HuH-7 (cell line): Measurements from ENCODE around the gene MME.
"Not testable (repeated sequence)": the region's sequence is repeated elsewhere in the genome, so short reads cannot be mapped to it uniquely, and the experiment has no call there.

Experiments
- DNase-seq: peaks from one replicate; pipeline ENCODE4 v3.0.0; 2011; ENCODE audit warnings: low spot score

MME gene

GRCh38 chr3:155084567-155084966 lies 4.4 kb downstream of the MME start:
- DNase-seq: no peak

- no peak for DNase-seq
Observed at GRCh38 chr3:155086051-155086450, 5.9 kb downstream of the MME start.

DNA sequence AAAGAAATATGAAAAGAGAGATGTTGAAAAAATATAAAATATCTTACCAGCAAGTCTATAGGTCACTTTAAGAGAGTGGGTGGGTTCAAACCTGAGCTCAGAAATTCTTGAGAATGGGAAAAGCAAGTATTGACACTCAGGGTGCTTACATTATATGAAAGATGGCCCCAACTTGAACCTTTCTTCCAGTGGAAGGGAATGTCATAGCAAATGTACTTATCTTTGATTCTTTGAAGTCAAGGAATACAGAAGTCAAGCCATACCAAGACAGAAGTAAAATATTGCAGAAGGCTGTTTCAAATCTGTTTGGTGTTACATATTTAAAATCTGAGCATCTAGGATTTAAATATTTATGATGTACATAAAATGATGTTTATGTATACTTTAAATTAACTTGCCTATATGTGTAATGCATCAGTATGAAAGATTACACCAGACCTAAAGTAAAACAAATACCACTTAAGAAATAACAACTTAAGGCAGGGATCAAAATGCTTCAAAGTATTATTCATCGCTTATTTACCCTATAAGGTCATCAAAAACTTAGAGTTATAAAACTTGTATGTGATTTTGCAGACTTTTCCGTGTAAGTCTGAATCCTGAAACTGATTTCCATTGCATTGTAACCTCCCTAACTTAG lies 8.7 kb downstream of the MME start:
- no peak for DNase-seq

- no peak for DNase-seq
Observed at GRCh38 chr3:155089495-155089894, 9.4 kb downstream of the MME start.

DNA sequence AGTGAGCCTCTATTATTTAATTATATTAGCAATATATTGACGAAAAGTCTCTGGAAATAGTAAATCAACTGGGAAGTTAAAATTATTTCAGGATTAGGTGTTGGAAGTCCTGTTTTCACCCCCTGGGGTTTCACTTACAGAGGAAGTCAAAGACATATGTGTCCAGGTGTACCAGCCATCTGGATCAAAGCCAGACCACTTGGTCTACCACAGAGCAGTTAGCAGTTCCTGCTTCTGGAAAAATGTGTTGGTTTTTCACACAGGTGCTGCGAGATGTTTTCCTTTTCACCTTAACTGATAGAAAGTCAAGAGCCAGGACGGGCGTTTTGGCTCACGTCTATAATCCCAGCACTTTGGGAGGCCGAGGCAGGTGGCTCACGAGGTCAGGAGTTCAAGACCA lies 13.1 kb downstream of the MME start:
- no peak for DNase-seq

DNA sequence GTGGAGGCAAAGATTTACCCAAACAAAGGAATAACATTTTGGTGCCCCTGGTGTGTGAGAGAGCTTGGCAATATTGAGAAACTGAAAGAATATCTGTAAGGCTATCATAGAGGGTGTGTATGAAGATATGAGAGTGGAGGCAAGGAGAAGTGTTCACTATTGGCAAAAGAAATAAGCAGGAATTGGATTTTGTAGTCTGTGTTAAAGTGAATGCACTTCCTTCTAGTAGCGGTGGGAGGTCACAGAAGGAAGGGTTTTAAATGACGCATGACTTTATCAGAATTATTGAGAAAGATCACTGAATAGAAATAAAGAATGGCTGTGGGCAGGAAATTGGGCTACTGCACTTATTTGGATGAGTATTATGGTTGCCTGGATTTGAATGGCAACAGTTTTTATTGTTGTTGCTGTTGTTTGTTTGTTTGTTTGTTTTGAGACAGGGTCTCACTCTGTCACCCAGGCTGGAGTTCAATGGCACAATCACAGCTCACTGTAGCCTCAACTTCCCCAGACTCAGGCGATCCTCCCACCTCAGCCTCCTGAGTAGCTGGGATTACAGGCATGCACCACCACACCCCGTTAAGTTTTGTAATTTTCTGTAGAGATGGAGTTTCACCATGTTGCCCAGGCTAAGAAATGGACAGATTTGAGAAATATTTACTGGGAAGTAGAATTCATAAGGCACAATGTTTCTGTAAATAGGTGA lies 16.3 kb downstream of the MME start:
- DNase-seq: no peak

GRCh38 chr3:155097009-155097349 lies 16.9 kb downstream of the MME start:
- no peak for DNase-seq

DNA sequence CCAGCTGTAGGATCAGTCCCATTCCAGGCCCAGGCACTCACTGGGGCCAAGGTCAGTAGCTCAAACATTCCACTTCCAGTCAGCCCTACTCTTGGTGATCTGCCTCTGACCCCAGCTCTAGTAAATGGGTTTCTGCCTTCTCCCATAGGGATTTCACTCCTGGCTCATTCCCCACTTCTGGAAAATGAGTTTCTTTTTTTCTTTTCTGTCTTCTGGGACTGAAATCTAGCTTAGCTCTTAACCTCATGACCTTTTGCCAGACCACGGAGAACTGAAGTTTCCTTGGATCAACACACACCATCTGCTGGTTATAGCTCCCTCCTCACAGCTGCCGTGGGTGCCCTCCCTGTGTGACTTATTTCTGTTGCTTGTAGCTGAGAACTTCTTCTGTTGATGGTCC lies 21.3 kb downstream of the MME start:
- DNase-seq: no peak

- no peak for DNase-seq
Observed at GRCh38 chr3:155102329-155102728, 22.2 kb downstream of the MME start.

GRCh38 chr3:155103686-155104085 lies 23.6 kb downstream of the MME start:
- no peak for DNase-seq

DNA sequence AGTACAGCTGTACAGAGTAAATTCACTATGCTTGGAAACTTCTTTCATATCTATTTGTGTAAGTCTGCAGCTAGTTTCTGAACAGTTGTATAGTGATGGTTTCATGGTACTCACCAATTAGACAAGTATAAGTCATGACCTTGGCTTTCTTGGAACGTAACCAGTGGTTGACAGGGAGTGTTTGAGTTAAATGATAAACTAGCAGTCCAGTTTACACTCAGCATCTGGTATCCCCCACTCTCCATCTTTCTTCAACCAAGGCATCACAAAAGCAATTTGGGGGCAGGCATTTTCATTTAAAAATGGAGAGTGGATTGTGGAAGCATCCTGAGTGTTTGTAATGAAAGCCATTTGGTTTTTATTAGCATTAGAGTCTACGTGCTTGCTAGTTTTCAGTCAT lies 26.0 kb downstream of the MME start:
- no peak for DNase-seq

- DNase-seq: no peak
Observed at GRCh38 chr3:155110022-155110421, 29.9 kb downstream of the MME start.

- DNase-seq: no peak
Observed at GRCh38 chr3:155110996-155111901, 31.1 kb downstream of the MME start.

- DNase-seq: no peak
Observed at GRCh38 chr3:155111971-155112370, 31.9 kb downstream of the MME start.

GRCh38 chr3:155112661-155113389 lies 32.7 kb downstream of the MME start:
- no peak for DNase-seq

DNA sequence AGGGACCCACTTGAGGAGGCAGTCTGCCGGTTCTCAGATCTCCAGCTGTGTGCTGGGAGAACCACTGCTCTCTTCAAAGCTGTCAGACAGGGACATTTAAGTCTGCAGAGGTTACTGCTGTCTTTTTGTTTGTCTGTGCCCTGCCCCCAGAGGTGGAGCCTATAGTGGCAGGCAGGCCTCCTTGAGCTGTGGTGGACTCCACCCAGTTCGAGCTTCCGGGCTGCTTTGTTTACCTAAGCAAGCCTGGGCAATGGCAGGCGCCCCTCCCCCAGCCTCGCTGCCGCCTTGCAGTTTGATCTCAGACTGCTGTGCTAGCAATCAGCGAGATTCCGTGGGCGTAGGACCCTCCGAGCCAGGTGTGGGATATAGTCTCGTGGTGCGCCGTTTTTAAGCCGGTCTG lies 44.6 kb downstream of the MME start:
- DNase-seq: not testable (repeated sequence)

DNA sequence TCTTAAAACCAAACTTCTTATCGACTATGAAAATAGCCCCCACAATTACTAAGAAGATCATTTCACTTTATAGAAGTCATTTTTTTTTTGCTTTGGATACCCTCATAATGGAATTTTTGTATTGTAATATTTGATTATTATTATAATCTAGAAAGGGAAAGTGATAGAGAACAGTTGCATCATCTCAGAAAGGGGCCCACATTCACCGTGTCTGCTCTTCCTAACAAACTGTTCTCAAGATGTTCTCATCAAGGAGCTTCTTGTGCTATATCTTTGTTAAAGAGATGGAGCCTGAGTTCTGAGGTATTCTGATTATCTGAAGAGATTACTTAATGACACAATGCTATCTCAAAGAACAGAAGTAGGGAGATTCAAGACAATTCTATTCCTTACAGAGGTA lies 49.3 kb downstream of the MME start:
- DNase-seq: no peak

GRCh38 chr3:155130001-155130400 lies 49.9 kb downstream of the MME start:
- no peak for DNase-seq

- DNase-seq: no peak
Observed at GRCh38 chr3:155131104-155131503, 51.0 kb downstream of the MME start.

GRCh38 chr3:155134311-155134710 lies 54.2 kb downstream of the MME start:
- not testable (repeated sequence) for DNase-seq

DNA sequence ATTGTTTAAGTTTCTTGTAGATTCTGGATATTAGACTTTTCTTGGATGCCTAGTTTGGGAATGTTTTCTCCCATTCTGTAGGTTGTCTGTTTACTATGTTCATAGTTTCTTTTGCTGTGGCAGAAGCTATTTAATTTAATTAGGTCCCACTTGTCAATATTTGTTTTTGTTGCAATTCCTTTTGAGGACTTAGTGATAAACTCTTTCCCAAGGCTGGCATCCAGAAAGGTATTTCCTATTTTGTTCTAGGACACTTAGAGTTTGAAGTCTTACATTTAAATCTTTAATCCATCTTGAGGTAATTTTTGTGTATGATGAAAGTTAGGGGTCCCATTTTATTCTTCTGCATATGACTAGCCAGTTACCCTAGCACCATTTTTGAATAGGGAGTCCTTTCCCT lies 54.9 kb downstream of the MME start:
- DNase-seq: no peak

- DNase-seq: no peak
Observed at GRCh38 chr3:155138677-155139076, 58.6 kb downstream of the MME start.
